ENCODE results near the gene ACTL10.

ACTL10 gene

GRCh38 chr20:33664085-33664761, 2.5 kb upstream of the ACTL10 start:
- no peak for DNase-seq (ENCODE audit: low spot score)

GRCh38 chr20:33664762-33665144, 2.0 kb upstream of the ACTL10 start:
- no peak for DNase-seq (ENCODE audit: low spot score)

GRCh38 chr20:33667245-33667675, 517 bp downstream of the ACTL10 start:
- DNase-seq (ENCODE audit: low spot score): no peak

- DNase-seq (ENCODE audit: low spot score): peak; percentile 78
Measured at GRCh38 chr20:33667676-33668465, 1.1 kb downstream of the ACTL10 start.

- DNase-seq (ENCODE audit: low spot score): no peak
Measured at GRCh38 chr20:33668466-33669155, 1.9 kb downstream of the ACTL10 start.

GRCh38 chr20:33669224-33669623, 2.5 kb downstream of the ACTL10 start:
- no peak for DNase-seq (ENCODE audit: low spot score)

- no peak for DNase-seq (ENCODE audit: low spot score)
Measured at GRCh38 chr20:33669873-33670640, 3.3 kb downstream of the ACTL10 start.

GRCh38 chr20:33670715-33671499, 4.2 kb downstream of the ACTL10 start:
- DNase-seq (ENCODE audit: low spot score): no peak

GRCh38 chr20:33671573-33672288, 5.0 kb downstream of the ACTL10 start:
- DNase-seq (ENCODE audit: low spot score): no peak

GRCh38 chr20:33672426-33673113, 5.8 kb downstream of the ACTL10 start:
- no peak for DNase-seq (ENCODE audit: low spot score)

- DNase-seq (ENCODE audit: low spot score): no peak
Measured at GRCh38 chr20:33673114-33673409, 6.3 kb downstream of the ACTL10 start.

GRCh38 chr20:33673410-33674293, 6.9 kb downstream of the ACTL10 start:
- no peak for DNase-seq (ENCODE audit: low spot score)

- peak; percentile 50 for DNase-seq (ENCODE audit: low spot score)
Measured at GRCh38 chr20:33674294-33675135, 7.8 kb downstream of the ACTL10 start, which contains the start of gene NECAB3. Gene NECAB3, minus strand, starts transcription at chr20:33674428. Its CDS starts 76 bp downstream, at chr20:33674352.

GRCh38 chr20:33675136-33675959, 8.6 kb downstream of the ACTL10 start:
- DNase-seq (ENCODE audit: low spot score): no peak

- no peak for DNase-seq (ENCODE audit: low spot score)
Measured at GRCh38 chr20:33676121-33676520, 9.4 kb downstream of the ACTL10 start.

GRCh38 chr20:33676652-33677645, 10.2 kb downstream of the ACTL10 start:
- no peak for DNase-seq (ENCODE audit: low spot score)
